C4-2B (cell line): Measurements from ENCODE around the gene ZNF23.

Source experiments
- CTCF ChIP-seq: fragments of 450-650 bp; conservative IDR thresholded peaks from 2 replicates; pipeline ENCODE4 v1.5.1; 2017; ENCODE audit warnings: mild to moderate bottlenecking
- ZFX ChIP-seq: fragments of 450-650 bp; IDR thresholded peaks from 2 replicates; pipeline ENCODE4 v1.6.1; 2017

DNA sequence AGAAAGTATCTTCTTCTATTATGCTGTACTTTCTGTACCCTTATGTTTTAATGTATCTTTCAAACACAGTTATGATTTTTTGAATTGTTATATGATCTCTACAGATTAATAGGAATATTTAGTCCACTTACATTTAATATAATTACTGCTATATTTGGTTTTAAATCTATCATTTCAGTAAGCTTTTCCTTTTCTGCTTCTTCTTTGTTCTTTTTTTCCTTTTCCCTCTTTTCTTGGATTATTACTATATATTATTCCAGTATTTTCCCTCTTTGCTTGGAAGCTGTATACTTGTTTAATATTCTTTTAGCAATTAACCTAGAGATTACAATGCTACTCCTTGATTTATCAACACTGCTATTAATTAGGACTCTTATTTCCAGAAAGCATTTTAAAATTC, 33.7 kb downstream of the ZNF23 start:
- no peak for TF ChIP-seq CTCF
- no peak for TF ChIP-seq ZFX
